Right cardiac atrium (tissue), 5 donors: ENCODE results near the gene ITPKA. TPM values are rescaled to one million over a fixed set of nuclear protein-coding genes. Genes with fewer than 3 reads are reported as not detected.

Experiments
- ATAC-seq, 2 donors: fragments of 200-7000 bp; cut with Tn5 transposase; one replicate each; pipeline versions ENCODE4 v1.8.0 to v1.9.1; 2020; ENCODE audit warnings: moderate library complexity in 2 of 2, mild to moderate bottlenecking in 1 of 2
- DNase-seq, 3 donors: peaks; one replicate each; pipeline ENCODE4 v3.0.0-alpha.2; 2020
- H3K27ac ChIP-seq: one replicate; pipeline ENCODE4 v1.5.1; 2013; ENCODE audit warnings: mild to moderate bottlenecking, low read length, control low read depth, moderate library complexity
- H3K27me3 ChIP-seq: one replicate; pipeline ENCODE4 v1.6.1; 2013; ENCODE audit not compliant: control insufficient read depth, insufficient read depth
- H3K4me1 ChIP-seq: one replicate; pipeline ENCODE4 v1.6.1; 2013; ENCODE audit warnings: low read length; ENCODE audit not compliant: control insufficient read depth, insufficient read depth
- H3K4me3 ChIP-seq: one replicate; pipeline ENCODE4 v1.5.1; 2013; ENCODE audit warnings: low read length, control low read depth
- H3K9me3 ChIP-seq: one replicate; pipeline ENCODE4 v1.6.1; 2013; ENCODE audit warnings: low read length; ENCODE audit not compliant: control insufficient read depth
- WGBS: extraction: QIAGEN DNeasy Blood & Tissue Kit; methylation state at CpG from one replicate; pipeline ENCODE4 v1.1.7; 2013; 5-methylcytosine and 5-hydroxymethylcytosine counted together
- intact Hi-C, 4 donors: fragments of 100-400 bp; cut with DNase I; formaldehyde crosslinking; loops; one replicate each; pipeline versions ENCODE4 v1.11.0 to v1.14.0; 2022 to 2023
- polyA plus RNA-seq: library from polyadenylated mRNA; stranded (reverse); fragments of 200-250 nt; gene quantifications from one replicate; pipeline ENCODE4 v1.2.3, GENCODE V29; 2013
- total RNA-seq, 4 donors: library from RNA; stranded (reverse); fragmentation: NEBNext Ultra II Directional; extraction: Animal tissue kit (Norgen Biotek cat#: 25700); gene quantifications; one replicate each; pipeline ENCODE4 v1.2.1, GENCODE V29; 2021
- donor health status: healthy with polysubstance abuse.
- donor health status: DM: no; HTN: yes; CAD: no.
- donor health status: DM: no; HTN: no; CAD: no.
- donor health status: DM: no; HTN: yes; CAD: no; lungs with severe emphysema.
- donor health status: DM: yes; HTN: yes; CAD: no.

Gene ITPKA
- total and polyA plus RNA-seq, 5 donors: 0.36 to 1.6 (median 1.4) TPM

DNA sequence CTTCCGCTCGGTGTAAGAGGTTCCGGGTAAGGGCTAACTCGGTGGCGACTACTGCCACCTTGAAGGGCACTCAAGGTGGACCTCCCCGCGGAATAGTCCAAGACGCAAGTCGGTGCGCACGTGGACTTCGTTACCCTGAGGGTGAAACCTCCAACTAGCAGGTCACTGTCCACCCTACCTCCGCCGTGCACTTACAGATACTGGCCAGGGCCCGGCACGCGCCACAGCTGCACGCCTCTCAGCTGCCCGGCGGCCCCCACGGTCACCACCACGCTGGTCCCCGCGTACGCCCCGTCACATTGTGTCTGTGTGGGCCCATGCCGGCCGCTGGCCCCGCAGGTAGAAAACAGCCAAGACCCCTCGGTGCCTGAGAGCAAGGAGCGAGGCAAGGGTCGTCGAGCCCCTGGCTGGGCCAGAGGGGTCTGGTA is 18.9 kb downstream of the ITPKA start:
- ATAC-seq (peak; percentile 29 to 46), DNase-seq (no peak)
- H3K4me3 ChIP-seq: peak overlapping the region; percentile 55
- H3K4me1 ChIP-seq: peaks cover 7% of the 10 kb centered on the region
- no peaks in the 10 kb centered on the region for H3K27me3 ChIP-seq
- intact Hi-C loops: no loop called here
- H3K27ac ChIP-seq: no peak overlapping the region
- 6% methylated on average over 33 of the region's 33 CpGs for WGBS
- H3K9me3 ChIP-seq: no peaks in the 10 kb centered on the region

DNA sequence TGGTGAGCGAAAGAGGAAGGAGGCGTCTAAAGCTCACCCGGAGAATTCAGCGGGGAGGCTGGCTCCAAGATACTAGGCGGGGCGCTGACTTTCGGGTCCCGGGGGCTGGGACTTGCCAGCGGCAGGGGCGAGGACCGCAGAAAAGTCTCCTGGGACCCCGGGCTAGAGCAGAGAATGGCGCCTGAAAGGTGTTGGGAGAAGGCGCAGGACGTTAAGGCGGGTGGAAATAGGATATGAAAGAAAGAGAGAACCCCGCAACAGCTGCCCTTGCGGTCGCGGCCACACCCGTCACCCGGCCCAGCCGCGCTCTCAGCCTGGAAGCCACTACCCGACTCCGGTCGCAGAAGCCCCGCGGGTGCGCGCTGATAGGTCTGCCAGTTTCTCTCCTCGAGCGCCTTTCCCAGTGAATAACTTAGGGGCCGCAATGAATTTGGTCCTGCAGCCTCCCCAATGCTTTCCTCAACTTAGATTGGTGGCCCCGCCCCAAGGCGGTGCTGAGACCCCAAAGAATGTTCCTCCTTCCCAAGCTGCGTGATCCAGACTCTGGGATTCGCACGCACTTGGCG is 19.3 kb downstream of the ITPKA start:
- whole genome bisulfite sequencing: under 1% methylated on average over 40 of the region's 40 CpGs
- ATAC-seq (peak in 1 of 2 donors; percentile 56), DNase-seq (peak in 2 of 3 donors; percentile 34 to 68)
- no peak overlapping the region for H3K27ac ChIP-seq
- no peaks in the 10 kb centered on the region for H3K9me3 ChIP-seq
- H3K27me3 ChIP-seq: no peaks in the 10 kb centered on the region
- H3K4me1 ChIP-seq: peaks cover 7% of the 10 kb centered on the region
- peak overlapping the region; percentile 55 for H3K4me3 ChIP-seq
- intact Hi-C loops: no loop called here

DNA sequence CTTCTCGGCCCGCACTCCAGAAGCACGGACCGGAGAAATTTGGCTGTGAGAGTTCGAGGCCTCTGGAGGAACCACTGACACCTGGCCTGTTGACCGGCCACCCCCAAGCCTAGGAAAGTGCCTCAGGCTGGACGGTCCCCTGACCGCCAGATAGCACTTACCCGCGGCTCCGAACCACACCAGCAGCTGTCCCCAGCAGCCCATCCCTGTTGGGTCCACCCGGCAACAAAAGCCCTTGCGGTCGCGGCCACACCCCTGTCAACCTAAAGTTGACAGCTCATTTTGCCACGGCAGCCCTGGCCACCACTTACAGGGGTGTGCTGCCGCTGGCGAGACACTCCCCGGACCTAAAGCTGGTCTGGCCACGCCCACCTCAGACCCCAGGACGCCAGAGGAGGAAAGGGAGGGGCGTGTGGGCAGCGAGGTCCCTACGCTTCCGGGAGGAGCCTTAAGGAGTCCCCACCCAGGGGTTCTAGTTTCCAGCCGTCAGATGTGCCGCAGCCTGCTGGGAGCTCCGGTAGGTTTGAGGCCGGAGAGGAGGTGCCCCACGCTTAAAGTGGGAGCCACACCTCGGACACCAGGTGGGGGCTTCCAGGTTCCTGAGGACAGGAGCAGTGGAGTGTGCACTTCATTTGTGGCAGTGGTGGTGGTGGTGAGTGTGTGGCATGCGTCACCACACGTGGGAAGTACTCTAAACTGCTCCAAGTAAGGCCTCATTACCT is 20.0 kb downstream of the ITPKA start, which contains the start of gene LTK:
TSS of gene LTK (minus strand) at position 322 of the 722 bp plus-strand sequence. CDS start at position 204, 118 bp downstream.
- Histone ChIP-seq H3K4me1 (peaks cover 7% of the 10 kb centered on the region), H3K27me3 (no peaks in the 10 kb centered on the region), H3K4me3 (peak within 1 kb of the TSS; percentile 55), H3K27ac (no peak within 1 kb of the TSS), H3K9me3 (no peaks in the 10 kb centered on the region)
- DNase-seq: peak; percentile 55 to 77 (median 75)
- peak; percentile 51 to 70 for ATAC-seq
- WGBS: 6% methylated on average over 33 of the region's 33 CpGs
- intact Hi-C loops: no loop called here

DNA sequence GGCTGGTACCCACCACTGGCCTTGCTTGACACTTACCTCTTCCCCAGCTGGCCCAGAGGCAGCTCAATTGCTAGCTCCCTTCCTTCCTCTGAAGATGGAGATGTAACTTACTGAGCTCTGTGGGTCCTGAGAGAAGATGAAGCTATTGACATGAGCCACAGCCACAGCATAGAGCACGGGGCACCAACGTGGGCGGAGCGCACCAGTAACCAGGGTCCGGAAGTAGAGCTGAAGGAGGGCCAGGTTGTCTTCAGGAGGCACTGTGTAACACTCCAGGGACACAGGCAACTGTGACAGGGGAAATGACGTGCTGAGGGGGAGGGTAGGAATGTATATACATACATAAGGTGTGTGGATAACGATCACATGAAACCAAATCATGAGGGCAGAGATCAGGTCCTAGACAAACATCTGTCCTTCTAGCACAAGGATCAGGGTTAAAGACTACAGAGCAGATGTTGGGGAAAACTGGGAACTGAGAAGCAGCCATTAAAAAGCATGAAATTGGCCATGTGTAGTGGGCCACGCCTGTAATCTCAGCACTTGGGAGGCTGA is 24.3 kb downstream of the ITPKA start:
- DNase-seq (peak in 1 of 3 donors; percentile 29), ATAC-seq (no peak)
- 91% methylated on average over 8 of the region's 8 CpGs for WGBS
- intact Hi-C loops: no loop called here
- Histone ChIP-seq H3K9me3 (no peaks in the 10 kb centered on the region), H3K27ac (no peak overlapping the region), H3K4me1 (peaks cover 2% of the 10 kb centered on the region), H3K27me3 (no peaks in the 10 kb centered on the region), H3K4me3 (no peak overlapping the region)

DNA sequence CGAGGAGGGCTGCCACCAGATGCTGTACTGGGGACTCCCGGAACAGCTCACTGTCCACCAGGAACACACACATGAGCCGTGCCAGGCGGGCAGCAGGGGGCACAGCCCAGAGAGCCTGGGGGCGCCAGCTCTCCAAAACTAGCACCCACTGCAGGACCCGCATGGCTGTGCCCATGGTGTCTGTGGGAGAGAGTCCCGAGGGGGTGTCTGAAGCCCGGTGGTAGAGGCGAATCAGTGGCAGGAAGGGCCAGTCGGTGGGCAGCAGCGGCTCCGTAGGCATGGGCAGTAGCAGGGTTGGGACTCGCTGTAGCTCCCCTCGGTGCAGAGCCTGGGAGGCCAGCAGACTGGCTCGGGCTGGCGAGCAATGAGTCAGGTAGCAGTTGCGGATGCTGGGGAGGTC is 27.0 kb downstream of the ITPKA start:
- peak in 1 of 3 donors; percentile 42 for DNase-seq
- Histone ChIP-seq H3K27ac (no peak overlapping the region), H3K4me3 (no peak overlapping the region), H3K4me1 (no peaks in the 10 kb centered on the region), H3K9me3 (no peaks in the 10 kb centered on the region), H3K27me3 (no peaks in the 10 kb centered on the region)
- intact Hi-C loops: no loop called here
- 96% methylated on average over 17 of the region's 17 CpGs for WGBS
- peak in 1 of 2 donors; percentile 18 for ATAC-seq

DNA sequence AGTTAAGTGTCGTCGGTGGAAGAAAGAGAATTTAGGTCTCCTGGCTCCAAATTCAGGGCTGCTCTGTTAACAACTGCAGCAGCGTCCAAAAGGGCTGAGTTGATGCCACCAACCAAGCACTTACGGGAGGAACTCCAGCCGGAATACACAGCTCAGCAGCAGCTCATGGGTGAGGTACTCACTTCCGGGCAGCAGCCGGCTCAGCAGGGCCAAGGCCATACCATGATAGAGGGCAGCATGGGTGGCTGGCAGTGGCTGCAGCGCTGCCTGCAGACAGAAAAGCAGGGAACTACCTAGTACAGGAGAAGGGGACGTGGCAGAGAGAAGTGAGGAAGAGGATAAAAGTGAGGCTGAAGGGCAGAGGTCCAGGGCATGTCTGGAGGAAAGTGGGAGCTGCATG is 27.9 kb downstream of the ITPKA start:
- Histone ChIP-seq H3K4me3 (no peak overlapping the region), H3K27ac (no peak overlapping the region), H3K27me3 (no peaks in the 10 kb centered on the region), H3K9me3 (no peaks in the 10 kb centered on the region), H3K4me1 (no peaks in the 10 kb centered on the region)
- ATAC-seq (no peak), DNase-seq (no peak)
- WGBS: 81% methylated on average over 9 of the region's 9 CpGs
- intact Hi-C loops: no loop called here

DNA sequence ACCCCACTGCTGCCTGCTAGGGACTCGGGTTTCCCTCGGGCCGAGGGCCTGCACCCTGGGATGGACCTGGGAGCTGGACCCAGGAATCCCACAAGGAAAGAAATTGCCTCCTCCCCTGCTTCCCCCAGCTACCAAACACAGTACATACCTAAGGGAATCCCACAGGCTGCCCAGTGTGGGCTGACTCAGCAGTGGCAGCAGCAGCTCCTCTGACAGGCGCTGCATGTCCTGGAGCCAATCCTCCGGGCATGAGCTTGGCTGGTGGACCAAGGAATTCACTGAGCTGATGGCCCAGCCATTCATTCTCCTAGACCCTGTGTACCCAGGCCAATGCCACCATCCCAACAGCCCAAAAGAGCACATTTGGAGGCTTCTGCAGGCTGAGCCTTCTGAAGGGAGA is 29.4 kb downstream of the ITPKA start:
- Histone ChIP-seq H3K27me3 (no peaks in the 10 kb centered on the region), H3K9me3 (no peaks in the 10 kb centered on the region), H3K4me3 (no peak overlapping the region), H3K4me1 (no peaks in the 10 kb centered on the region), H3K27ac (no peak overlapping the region)
- peak in 1 of 2 donors; percentile 10 for ATAC-seq
- no peak for DNase-seq
- WGBS: 91% methylated on average over 5 of the region's 5 CpGs
- intact Hi-C loops: no loop called here

DNA sequence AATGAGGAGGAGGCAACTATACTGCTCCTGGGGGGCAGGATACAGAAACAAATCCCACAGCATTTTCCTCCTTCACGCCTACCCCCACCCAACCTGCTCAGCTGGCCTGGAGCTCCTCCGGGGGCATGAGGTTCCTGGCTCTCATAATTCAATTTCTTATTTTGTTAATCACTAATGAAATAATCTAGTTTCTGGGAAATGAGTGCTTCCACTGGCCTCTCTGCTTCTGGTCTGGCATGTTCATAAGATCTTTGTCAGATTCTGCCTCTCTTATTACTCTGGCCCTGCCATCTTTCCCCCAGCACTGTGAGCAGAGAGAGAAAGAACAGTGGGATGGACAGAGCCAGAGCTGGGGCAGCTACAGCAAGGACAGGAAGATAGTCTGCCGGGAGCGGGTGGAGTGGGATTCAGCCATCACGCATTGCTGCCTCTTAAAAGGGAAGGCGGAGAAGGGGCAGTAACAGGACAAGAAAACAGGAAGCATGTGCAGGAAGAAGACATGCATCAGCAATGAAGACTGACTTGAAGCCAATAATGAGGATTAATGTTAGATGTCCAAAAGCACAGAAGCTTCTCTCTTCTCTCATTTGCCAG is 36.8 kb downstream of the ITPKA start:
- ATAC-seq: no peak
- intact Hi-C loops: no loop called here
- H3K4me3 ChIP-seq: no peak overlapping the region

DNA sequence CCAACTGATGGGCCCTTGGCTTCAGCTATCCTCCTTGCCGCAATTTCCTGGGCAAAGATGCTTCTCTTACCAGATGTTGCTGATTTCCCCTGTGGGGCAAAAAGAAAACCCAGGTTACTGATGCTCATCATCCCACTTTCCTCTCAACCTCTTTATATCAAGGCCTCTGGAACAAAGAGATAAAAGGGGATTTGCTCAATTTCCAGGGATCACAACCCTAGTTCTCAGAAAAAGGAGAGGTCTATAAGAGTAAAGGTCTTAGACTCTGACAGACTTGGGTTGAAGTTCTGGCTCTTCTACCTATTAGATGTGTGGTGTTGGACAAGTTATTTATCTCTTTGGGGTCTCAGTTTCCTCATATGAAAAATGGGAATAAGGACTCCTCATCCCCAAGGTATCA is 41.9 kb downstream of the ITPKA start:
- ATAC-seq (no peak), DNase-seq (no peak)
- Histone ChIP-seq H3K9me3 (no peaks in the 10 kb centered on the region), H3K4me3 (no peak overlapping the region), H3K4me1 (no peaks in the 10 kb centered on the region), H3K27me3 (no peaks in the 10 kb centered on the region), H3K27ac (no peak overlapping the region)
- intact Hi-C loops: no loop called here
- 93% methylated on average over 1 of the region's 1 CpG for WGBS

More for the DNA sequence above, 36.8 kb downstream of the ITPKA start:
- no peak for DNase-seq
- no peak overlapping the region for H3K27ac ChIP-seq
- H3K9me3 ChIP-seq: no peaks in the 10 kb centered on the region
- no peaks in the 10 kb centered on the region for H3K4me1 ChIP-seq
- H3K27me3 ChIP-seq: no peaks in the 10 kb centered on the region
- 69% methylated on average over 6 of the region's 6 CpGs for WGBS

DNA sequence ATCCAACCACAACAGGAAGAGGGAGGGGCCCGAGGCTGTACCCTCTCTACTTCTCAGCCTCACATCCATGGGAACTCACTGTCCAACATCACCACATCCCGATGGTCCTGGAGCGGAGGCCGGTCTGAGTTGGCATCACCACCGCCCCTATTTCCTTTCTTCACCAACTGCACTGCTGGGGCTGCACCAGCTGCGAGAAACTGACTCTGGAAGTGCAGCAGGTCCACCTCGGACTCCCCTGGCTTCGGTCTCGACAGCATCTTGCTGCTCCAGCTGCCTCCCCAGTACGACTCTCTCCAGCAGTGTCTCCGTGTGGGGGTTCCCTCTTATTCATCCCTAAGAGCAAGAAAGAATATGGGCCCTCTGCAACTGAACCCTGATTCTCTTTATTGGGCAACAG is 43.2 kb downstream of the ITPKA start:
- Histone ChIP-seq H3K27me3 (no peaks in the 10 kb centered on the region), H3K4me1 (no peaks in the 10 kb centered on the region), H3K4me3 (no peak overlapping the region), H3K9me3 (no peaks in the 10 kb centered on the region), H3K27ac (no peak overlapping the region)
- ATAC-seq (no peak), DNase-seq (peak in 1 of 3 donors; percentile 26)
- 89% methylated on average over 11 of the region's 11 CpGs for WGBS
- intact Hi-C loops: no loop called here

DNA sequence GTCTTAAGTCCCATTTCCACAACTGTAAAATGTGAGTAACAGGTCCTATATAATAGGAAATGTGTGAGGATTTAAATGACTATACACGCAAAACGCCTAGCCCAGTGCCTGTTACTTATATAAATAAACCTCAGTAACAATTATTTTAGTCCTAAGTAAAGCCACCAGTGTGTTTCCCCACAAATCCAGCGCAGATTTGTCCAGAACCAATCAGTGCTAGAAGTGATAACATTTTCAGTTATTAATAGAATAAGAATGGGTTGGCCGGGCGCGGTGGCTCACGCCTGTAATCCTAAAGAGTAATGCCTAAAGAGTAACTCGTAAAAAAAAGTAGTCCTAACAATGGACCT is 49.8 kb downstream of the ITPKA start:
- Histone ChIP-seq H3K27ac (peak overlapping the region; percentile 55), H3K4me3 (peak overlapping the region; percentile 76), H3K4me1 (no peaks in the 10 kb centered on the region), H3K9me3 (no peaks in the 10 kb centered on the region), H3K27me3 (no peaks in the 10 kb centered on the region)
- 5% methylated on average over 8 of the region's 8 CpGs for WGBS
- intact Hi-C loops: no loop called here
- peak in 1 of 3 donors; percentile 14 for DNase-seq
- no peak for ATAC-seq
